Pancreas (tissue), 10 donors: ENCODE data around the gene LRRC63. TPM values are rescaled to one million over a fixed set of nuclear protein-coding genes. Genes with fewer than 3 reads are reported as not detected.

Source experiments
- ATAC-seq, 4 donors: fragments of 200-7000 bp; cut with Tn5 transposase; one replicate each; pipeline versions ENCODE4 v1.8.0 to v1.9.1; 2020; ENCODE audit warnings: mild to moderate bottlenecking in 4 of 4, moderate library complexity in 4 of 4
- DNase-seq, 6 donors: peaks; one replicate each; pipeline ENCODE4 v3.0.0-alpha.2; 2020
- FAIRE-seq: peaks from 2 replicates; lab custom pipeline; 2012; peaks lifted over from hg19 to GRCh38; lab: Jason Lieb, UNC
- H3K27ac ChIP-seq, 4 donors: fragments of 200-600 bp; sonication (generic); 1 replicate in 3 of 4; 2 replicates in 1 of 4; pipeline versions ENCODE4 v1.5.0 to v1.8.0; 2020
- H3K27me3 ChIP-seq, 4 donors: fragments of 200-600 bp; one replicate each; pipeline ENCODE4 v1.8.0; 2021
- H3K36me3 ChIP-seq, 3 donors: fragments of 200-600 bp; sonication (generic) in 1 of 3; one replicate each; pipeline versions ENCODE4 v1.5.0 to v1.8.0; 2020 to 2021
- H3K4me1 ChIP-seq, 3 donors: fragments of 200-600 bp; one replicate each; pipeline ENCODE4 v1.8.0; 2021
- H3K4me3 ChIP-seq, 4 donors: fragments of 200-600 bp; sonication (generic) in 2 of 4; one replicate each; pipeline versions ENCODE4 v1.5.0 to v1.8.0; 2020 to 2021
- H3K9me3 ChIP-seq, 4 donors: fragments of 200-600 bp; one replicate each; pipeline ENCODE4 v1.8.0; 2021
- WGBS, 2 donors: extraction: QIAGEN DNeasy Blood & Tissue Kit; methylation state at CpG; one replicate each; pipeline ENCODE4 v1.1.7; 2013; 5-methylcytosine and 5-hydroxymethylcytosine counted together
- intact Hi-C, 3 donors: fragments of 100-400 bp; cut with DNase I; formaldehyde crosslinking; loops; one replicate each; pipeline versions ENCODE4 v1.11.1 to v1.14.2; 2022
- polyA plus RNA-seq, 2 donors: library from polyadenylated mRNA; stranded (reverse); fragments of 200-250 nt; gene quantifications; one replicate each; pipeline ENCODE4 v1.2.3, GENCODE V29; 2013
- total RNA-seq, 6 donors: library from RNA; stranded (reverse); fragmentation: NEBNext Ultra II Directional in 4 of 6; extraction: Animal tissue kit (Norgen Biotek cat#: 25700) in 4 of 6; gene quantifications; one replicate each; pipeline versions ENCODE4 v1.2.1 to v1.2.4, GENCODE V29; 2021 to 2023
- TF ChIP-seq, protein P1 (sequence below), 4 donors: fragments of 200-600 bp; sonication (generic) in 3 of 4; IDR thresholded peaks; one replicate each; pipeline versions ENCODE4 v1.5.0 to v1.8.0; 2021; ENCODE audit warnings: antibody characterized with exemption in 4 of 4
- donor health status: healthy with polysubstance abuse.
- donor health status: DM: no; HTN: no; CAD: no; lungs with moderate emphysema.
- donor health status: DM: no; HTN: no; CAD: no.
- donor health status: control.
- donor health status: control.
- donor health status: Bipolar disorder and iron deficiency.
- donor health status: DM: yes; HTN: yes; CAD: no.
- donor health status: DM: no; HTN: no; CAD: no.
- donor health status: DM: no; HTN: no; CAD: no.
- donor health status: DM: yes; HTN: yes; CAD: no.

The LRRC63 gene
- total and polyA plus RNA-seq, 8 donors: 0.14 to 0.19 TPM; not detected in 6

- Histone ChIP-seq H3K4me3 (no peak overlapping the region), H3K4me1 (no peaks in the 10 kb centered on the region), H3K9me3 (no peaks in the 10 kb centered on the region), H3K36me3 (no peaks in the 10 kb centered on the region), H3K27ac (no peak overlapping the region), H3K27me3 (no peaks in the 10 kb centered on the region)
- peak in 1 of 4 donors; percentile 26 for ATAC-seq
- FAIRE-seq: no peak
- TF ChIP-seq, protein P1, sequence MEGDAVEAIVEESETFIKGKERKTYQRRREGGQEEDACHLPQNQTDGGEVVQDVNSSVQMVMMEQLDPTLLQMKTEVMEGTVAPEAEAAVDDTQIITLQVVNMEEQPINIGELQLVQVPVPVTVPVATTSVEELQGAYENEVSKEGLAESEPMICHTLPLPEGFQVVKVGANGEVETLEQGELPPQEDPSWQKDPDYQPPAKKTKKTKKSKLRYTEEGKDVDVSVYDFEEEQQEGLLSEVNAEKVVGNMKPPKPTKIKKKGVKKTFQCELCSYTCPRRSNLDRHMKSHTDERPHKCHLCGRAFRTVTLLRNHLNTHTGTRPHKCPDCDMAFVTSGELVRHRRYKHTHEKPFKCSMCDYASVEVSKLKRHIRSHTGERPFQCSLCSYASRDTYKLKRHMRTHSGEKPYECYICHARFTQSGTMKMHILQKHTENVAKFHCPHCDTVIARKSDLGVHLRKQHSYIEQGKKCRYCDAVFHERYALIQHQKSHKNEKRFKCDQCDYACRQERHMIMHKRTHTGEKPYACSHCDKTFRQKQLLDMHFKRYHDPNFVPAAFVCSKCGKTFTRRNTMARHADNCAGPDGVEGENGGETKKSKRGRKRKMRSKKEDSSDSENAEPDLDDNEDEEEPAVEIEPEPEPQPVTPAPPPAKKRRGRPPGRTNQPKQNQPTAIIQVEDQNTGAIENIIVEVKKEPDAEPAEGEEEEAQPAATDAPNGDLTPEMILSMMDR (IDR thresholded peaks at IDR 0.05): no peak
- WGBS, 2 donors: 58 to 59% methylated on average over 4 of the region's 4 CpGs
- intact Hi-C loops: no loop called here
- DNase-seq: no peak
These were observed 14.3 kb upstream of the LRRC63 start for GRCh38 chr13:46197299-46198048.

DNA sequence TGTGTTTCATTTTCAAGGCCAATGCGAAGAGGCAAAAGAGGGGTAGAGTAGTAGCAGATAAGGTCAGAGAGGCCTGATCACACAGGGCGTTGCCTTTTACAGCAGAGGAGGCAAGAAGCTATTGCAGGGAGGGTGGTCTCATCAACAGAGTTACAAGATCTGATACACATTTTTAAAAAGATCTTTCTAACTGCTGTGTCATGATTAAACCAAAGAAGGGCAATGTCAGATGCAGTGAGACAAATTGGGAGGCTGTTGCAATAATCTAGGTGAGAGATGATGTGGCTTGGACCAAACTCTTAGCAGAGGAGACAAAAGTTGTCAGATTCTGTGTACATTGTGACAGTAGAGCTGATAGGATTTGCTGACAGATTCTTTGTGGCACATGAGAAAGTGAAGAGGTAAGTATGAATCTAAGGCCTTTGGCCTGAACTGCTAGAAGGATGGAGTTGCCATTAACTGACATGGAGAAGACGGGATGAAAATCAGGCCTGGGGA, 13.0 kb upstream of the LRRC63 start:
- H3K9me3 ChIP-seq: no peaks in the 10 kb centered on the region
- FAIRE-seq: no peak
- H3K27me3 ChIP-seq: no peaks in the 10 kb centered on the region
- intact Hi-C loops: no loop called here
- no peak for DNase-seq
- no peaks in the 10 kb centered on the region for H3K4me1 ChIP-seq
- no peak for ATAC-seq
- no peak overlapping the region for H3K4me3 ChIP-seq
- TF ChIP-seq, protein P1 (IDR thresholded peaks at IDR 0.05): no peak
- no peak overlapping the region for H3K27ac ChIP-seq
- WGBS, 2 donors: 76 to 81% methylated on average over 3 of the region's 3 CpGs
- no peaks in the 10 kb centered on the region for H3K36me3 ChIP-seq

GRCh38 chr13:46202188-46202795, 9.4 kb upstream of the LRRC63 start:
- no peaks in the 10 kb centered on the region for H3K9me3 ChIP-seq
- H3K4me3 ChIP-seq: no peak overlapping the region
- DNase-seq: no peak
- no peak for ATAC-seq
- H3K27me3 ChIP-seq: no peaks in the 10 kb centered on the region
- no peak overlapping the region for H3K27ac ChIP-seq
- H3K36me3 ChIP-seq: no peaks in the 10 kb centered on the region
- H3K4me1 ChIP-seq: no peaks in the 10 kb centered on the region
- intact Hi-C loops: no loop called here
- no peak for FAIRE-seq
- TF ChIP-seq, protein P1 (IDR thresholded peaks at IDR 0.05): no peak
- 74 to 77% methylated on average over 3 of the region's 3 CpGs for WGBS, 2 donors

GRCh38 chr13:46202966-46203365, 8.8 kb upstream of the LRRC63 start:
- 67 to 79% methylated on average over 5 of the region's 5 CpGs for WGBS, 2 donors
- intact Hi-C loops: no loop called here
- FAIRE-seq: no peak

More at GRCh38 chr13:46202966-46203365, 8.8 kb upstream of the LRRC63 start:
- no peak for DNase-seq
- ATAC-seq: no peak
- Histone ChIP-seq H3K36me3 (no peaks in the 10 kb centered on the region), H3K27ac (no peak overlapping the region), H3K4me1 (no peaks in the 10 kb centered on the region), H3K9me3 (no peaks in the 10 kb centered on the region), H3K4me3 (no peak overlapping the region), H3K27me3 (no peaks in the 10 kb centered on the region)
- TF ChIP-seq, protein P1 (IDR thresholded peaks at IDR 0.05): no peak
